Measurements from ENCODE around the gene FNDC11. TPM values are rescaled to one million over a fixed set of nuclear protein-coding genes. Genes with fewer than 3 reads are reported as not detected.

FNDC11 gene
- total RNA-seq, 4 donors from 2014 or later = not detected

DNA sequence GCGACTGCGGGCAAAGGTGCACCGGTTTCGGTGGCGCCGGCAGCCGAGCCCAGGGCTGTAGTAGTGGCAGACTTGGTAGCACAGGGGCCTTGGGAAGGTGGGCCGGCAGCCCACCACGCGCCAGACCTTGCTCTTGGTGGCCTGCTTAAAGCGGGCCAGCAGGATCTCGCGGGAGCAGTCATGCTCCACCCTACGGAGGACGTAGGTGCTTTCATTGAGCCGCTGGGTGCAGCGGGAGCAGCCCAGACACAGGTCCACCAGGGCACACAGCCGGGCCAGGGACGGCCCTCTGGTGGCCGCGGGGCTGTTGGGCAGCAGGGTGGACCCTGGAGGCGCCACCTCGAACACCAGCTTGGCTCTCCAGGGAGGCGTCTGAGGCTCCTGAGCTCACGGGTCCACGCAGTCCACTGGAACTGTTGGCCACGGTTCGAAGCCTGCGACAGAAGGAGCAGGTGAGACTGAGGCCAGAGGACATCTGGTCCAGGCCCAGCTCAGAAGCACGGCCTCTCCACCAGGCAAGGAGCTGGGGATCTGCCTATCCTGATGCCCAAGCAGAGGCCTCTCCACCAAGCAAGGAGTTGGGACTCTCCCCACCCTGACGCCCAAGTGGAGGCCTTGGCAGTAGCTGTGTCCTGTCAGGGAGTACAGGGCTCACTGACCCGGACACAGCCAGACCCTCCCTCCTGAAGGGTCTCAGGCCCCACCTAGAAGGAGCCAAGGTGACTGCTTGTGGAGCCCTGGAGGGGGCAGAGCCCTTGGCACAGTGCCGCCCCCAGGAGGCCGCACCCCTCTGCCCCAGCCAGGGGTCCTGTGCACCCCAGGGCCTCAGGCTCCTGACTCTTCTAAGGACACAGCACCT, 19.1 kb downstream of the FNDC11 start:
- TF ChIP-seq EP300 (IDR thresholded peaks at IDR 0.05; ENCODE audit: low read depth) (no peak), POLR2AphosphoS5 (IDR thresholded peaks at IDR 0.05) (no peak), POLR2A (IDR thresholded peaks at IDR 0.05) (no peak)
- TF ChIP-seq, protein P1, sequence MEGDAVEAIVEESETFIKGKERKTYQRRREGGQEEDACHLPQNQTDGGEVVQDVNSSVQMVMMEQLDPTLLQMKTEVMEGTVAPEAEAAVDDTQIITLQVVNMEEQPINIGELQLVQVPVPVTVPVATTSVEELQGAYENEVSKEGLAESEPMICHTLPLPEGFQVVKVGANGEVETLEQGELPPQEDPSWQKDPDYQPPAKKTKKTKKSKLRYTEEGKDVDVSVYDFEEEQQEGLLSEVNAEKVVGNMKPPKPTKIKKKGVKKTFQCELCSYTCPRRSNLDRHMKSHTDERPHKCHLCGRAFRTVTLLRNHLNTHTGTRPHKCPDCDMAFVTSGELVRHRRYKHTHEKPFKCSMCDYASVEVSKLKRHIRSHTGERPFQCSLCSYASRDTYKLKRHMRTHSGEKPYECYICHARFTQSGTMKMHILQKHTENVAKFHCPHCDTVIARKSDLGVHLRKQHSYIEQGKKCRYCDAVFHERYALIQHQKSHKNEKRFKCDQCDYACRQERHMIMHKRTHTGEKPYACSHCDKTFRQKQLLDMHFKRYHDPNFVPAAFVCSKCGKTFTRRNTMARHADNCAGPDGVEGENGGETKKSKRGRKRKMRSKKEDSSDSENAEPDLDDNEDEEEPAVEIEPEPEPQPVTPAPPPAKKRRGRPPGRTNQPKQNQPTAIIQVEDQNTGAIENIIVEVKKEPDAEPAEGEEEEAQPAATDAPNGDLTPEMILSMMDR (IDR thresholded peaks at IDR 0.05) = no peak
- Histone ChIP-seq H3K4me3 (peak overlapping the region; percentile 85 to 98 (median 94)), H3K27ac (peak overlapping the region; percentile 81 to 92 (median 89)), H3K4me1 (peaks cover 6 to 20% (median 16%) of the 10 kb centered on the region in 4 donors), H3K36me3 (no peaks in the 10 kb centered on the region), H3K27me3 (peaks cover 14% of the 10 kb centered on the region), H3K9me3 (no peaks in the 10 kb centered on the region)
- no peak for DNase-seq
- WGBS, 2 donors (ENCODE audit: low coverage in 1 of 2) = 81 to 100% methylated on average over 4 to 24 of the region's 34 CpGs
- intact Hi-C loops (cut with DNase I; ENCODE audit: low total_unique reads) (no loop called here), in situ Hi-C loops (cut with MboI; ENCODE audit: low pct_ligation_motif_present in 1 of 4, low pct_unique_long_range_greater_than_20kb in 1 of 4, low sequenced_read_pairs in 3 of 4) (no loop called here)

DNA sequence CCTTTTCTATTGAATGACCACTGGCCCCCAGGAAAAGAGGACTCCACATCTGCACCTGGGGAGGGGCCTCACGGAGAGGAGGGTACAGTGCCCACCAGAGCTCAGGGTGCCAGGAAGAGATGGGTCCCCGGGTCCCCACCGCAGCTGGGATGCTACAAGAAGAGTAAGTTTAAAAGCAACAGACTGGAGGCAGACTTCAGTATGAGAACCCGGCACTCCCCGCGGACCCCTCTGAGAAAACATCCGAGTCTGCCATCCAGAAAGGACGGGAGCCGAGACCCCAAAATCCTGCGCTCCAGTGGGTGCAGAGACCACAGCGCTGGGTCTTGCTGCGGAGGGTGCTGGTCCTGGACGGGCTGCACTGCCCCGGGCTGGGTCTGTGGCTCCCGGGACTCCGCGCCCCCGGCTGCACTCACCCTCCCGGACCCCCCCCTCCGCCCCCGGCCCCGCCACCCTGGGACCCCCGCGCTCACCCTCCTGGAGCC, 19.7 kb downstream of the FNDC11 start:
- in situ Hi-C loops (cut with MboI; ENCODE audit: low pct_ligation_motif_present in 1 of 4, low pct_unique_long_range_greater_than_20kb in 1 of 4, low sequenced_read_pairs in 3 of 4) (no loop called here), intact Hi-C loops (cut with DNase I; ENCODE audit: low total_unique reads) (no loop called here)
- Histone ChIP-seq H3K36me3 (no peaks in the 10 kb centered on the region), H3K4me3 (peak overlapping the region; percentile 85 to 98 (median 94)), H3K27ac (peak overlapping the region; percentile 81 to 92 (median 89)), H3K4me1 (peaks cover 6 to 20% (median 16%) of the 10 kb centered on the region in 4 donors), H3K27me3 (peaks cover 14% of the 10 kb centered on the region), H3K9me3 (no peaks in the 10 kb centered on the region)
- WGBS, 2 donors (ENCODE audit: low coverage in 1 of 2) = 0% methylated on average over 10 of the region's 24 CpGs; no CpG with 5 or more reads in 1 of the 2 donors
- DNase-seq = no peak
- TF ChIP-seq EP300 (IDR thresholded peaks at IDR 0.05; ENCODE audit: low read depth) = no peak

DNA sequence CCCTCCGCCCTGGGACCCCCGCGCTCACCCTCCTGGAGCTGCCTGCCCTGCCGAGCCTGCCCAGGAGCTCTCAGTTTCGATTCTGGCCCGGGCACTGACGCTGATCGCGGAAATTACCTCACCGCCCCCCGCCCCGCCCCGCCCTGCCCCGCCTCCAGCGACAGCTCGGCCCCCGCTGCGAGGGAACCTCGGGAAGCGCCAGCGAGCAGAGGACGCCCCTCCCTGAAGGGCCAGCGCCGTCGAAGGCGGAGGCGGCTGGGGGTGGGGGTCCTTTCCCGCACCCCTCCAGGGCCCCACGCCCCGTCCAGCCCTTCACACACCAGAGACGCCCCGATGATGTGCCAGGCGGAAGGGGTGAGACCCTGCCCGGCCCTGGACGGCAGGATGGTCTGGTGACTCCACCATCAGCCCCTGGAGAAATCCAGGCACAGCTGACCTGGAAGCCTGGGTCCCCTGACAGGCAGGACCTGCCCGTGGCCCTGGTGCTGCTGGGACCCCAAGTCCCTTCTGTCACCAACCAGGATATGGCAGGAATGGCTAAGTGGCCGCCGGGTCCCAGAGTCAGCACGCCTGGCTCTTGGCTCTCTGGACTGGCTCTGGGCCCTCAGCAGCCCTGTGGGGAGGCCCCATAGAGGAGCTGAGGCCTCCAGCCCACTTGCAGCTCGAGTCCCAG, 20.3 kb downstream of the FNDC11 start, which contains the start of gene HELZ2:
Gene HELZ2 (minus strand): TSS at position 84 of the 673 bp plus-strand sequence. CDS start 1,854 bp downstream, outside the sequence.
- in situ Hi-C loops (cut with MboI; ENCODE audit: low pct_ligation_motif_present in 1 of 4, low pct_unique_long_range_greater_than_20kb in 1 of 4, low sequenced_read_pairs in 3 of 4) = no loop called here
- Histone ChIP-seq H3K27ac (peak within 1 kb of the TSS; percentile 81 to 92 (median 89)), H3K9me3 (no peaks in the 10 kb centered on the region), H3K27me3 (peaks cover 20% of the 10 kb centered on the region), H3K36me3 (no peaks in the 10 kb centered on the region), H3K4me1 (peaks cover 6 to 18% (median 16%) of the 10 kb centered on the region in 4 donors), H3K4me3 (peak within 1 kb of the TSS; percentile 85 to 98 (median 94))
- TF ChIP-seq POLR2AphosphoS5 (IDR thresholded peaks at IDR 0.05) (peak; percentile 85 to 91 (median 88)), POLR2A (IDR thresholded peaks at IDR 0.05) (peak; percentile 6)
- TF ChIP-seq, protein P1 (IDR thresholded peaks at IDR 0.05) = no peak
- WGBS, 2 donors (ENCODE audit: low coverage in 1 of 2) = 52% methylated on average over 7 of the region's 40 CpGs; no CpG with 5 or more reads in 1 of the 2 donors
- DNase-seq = peak; percentile 88
- intact Hi-C loops (cut with DNase I; ENCODE audit: low total_unique reads) = no loop called here

DNA sequence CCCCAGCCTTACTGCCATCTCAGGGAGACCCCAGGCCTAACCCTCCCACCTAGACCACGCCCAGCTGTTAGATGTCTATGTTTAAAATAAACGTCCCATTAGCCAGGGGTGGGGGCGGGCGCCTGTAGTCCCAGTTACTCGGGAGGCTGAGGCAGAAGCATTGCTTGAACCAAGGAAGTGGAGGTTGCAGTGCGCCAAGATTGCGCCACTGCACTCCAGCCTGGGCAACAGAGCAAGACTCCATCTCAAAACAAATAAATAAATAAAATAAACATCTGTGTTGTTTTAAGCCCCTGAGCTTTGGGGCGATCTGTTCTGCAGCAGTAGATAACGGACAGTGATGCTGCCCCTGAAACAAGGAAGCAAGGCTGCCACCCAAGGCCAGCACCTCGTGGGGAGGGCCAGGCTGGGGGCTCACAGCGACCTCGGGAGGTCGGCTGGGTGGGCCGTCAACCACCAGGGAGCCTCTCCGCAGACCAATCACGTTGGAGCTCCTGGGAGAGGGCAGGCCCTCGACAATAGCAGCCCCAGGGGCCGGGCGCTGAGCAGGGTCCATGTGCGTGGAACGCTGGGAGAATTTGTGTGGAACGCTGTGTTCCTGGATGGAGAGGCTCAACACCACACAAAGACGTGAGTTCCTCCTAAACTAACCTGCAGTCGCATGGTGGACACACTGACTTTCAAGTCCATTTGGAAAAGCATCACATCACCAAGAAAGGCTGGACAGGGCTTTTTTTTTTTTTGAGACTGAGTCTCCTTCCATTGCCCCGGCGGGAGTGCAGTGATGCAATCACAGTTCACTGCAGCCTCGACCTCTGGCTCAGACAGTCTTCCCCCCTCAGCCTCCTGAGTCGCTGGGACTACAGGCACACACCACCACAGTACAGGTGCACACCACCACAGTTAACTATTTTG, 21.1 kb downstream of the FNDC11 start:
- Histone ChIP-seq H3K4me1 (peaks cover 6 to 18% (median 16%) of the 10 kb centered on the region in 4 donors), H3K27me3 (peaks cover 24% of the 10 kb centered on the region), H3K4me3 (peak overlapping the region in 1 of 4 donors; percentile 98), H3K27ac (peak overlapping the region; percentile 81 to 92 (median 89)), H3K36me3 (no peaks in the 10 kb centered on the region), H3K9me3 (no peaks in the 10 kb centered on the region)
- 66 to 90% methylated on average over 2 to 28 of the region's 28 CpGs for WGBS, 2 donors (ENCODE audit: low coverage in 1 of 2)
- no peak for TF ChIP-seq POLR2A (IDR thresholded peaks at IDR 0.05)
- TF ChIP-seq, protein P1 (IDR thresholded peaks at IDR 0.05) = no peak
- TF ChIP-seq EP300 (IDR thresholded peaks at IDR 0.05; ENCODE audit: low read depth) = no peak
- TF ChIP-seq POLR2AphosphoS5 (IDR thresholded peaks at IDR 0.05) = no peak
- intact Hi-C loops (cut with DNase I; ENCODE audit: low total_unique reads) = no loop called here
- in situ Hi-C loops (cut with MboI; ENCODE audit: low pct_ligation_motif_present in 1 of 4, low pct_unique_long_range_greater_than_20kb in 1 of 4, low sequenced_read_pairs in 3 of 4) = no loop called here
- DNase-seq = no peak

Measured in transverse colon (tissue), 4 donors.